Epidermal melanocyte (primary cell): ENCODE data around the gene GRIN2C.
A peak's percentile ranks its signal among the peaks of the same experiment; 100 is the strongest.

Experiments
- DNase-seq: peaks from one replicate; pipeline ENCODE4 v3.0.0; 2011; ENCODE audit warnings: low spot score; ENCODE audit not compliant: insufficient read length

Gene GRIN2C

DNA sequence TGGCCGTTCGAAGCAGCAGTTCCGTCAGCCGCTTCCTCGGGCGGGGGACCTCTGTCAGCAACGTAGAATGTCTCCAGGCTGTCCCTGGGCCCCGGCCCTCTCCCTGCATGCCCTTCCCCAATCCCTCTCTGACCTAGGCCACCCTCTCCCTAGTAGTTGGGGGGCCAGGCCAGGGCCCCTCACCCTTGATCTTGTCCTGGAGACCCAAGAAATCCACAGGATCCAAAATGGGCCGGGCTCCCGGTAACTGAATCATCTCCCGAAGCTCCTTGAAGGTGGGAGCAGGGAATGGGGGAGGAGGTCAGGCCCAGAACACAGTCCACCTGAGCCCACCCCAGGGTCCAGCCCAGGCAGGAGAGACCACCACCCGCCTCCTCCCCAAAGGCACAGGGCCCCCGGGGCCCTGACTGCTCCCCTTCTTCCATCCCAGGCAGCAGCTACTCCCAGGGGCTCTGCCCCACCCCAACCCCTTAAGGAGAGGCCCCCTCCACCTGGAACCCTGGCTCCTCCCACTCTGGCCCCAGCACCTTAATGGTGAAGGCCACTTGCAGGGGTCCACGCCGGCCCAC, 4.7 kb upstream of the GRIN2C start:
- DNase-seq: no peak

DNA sequence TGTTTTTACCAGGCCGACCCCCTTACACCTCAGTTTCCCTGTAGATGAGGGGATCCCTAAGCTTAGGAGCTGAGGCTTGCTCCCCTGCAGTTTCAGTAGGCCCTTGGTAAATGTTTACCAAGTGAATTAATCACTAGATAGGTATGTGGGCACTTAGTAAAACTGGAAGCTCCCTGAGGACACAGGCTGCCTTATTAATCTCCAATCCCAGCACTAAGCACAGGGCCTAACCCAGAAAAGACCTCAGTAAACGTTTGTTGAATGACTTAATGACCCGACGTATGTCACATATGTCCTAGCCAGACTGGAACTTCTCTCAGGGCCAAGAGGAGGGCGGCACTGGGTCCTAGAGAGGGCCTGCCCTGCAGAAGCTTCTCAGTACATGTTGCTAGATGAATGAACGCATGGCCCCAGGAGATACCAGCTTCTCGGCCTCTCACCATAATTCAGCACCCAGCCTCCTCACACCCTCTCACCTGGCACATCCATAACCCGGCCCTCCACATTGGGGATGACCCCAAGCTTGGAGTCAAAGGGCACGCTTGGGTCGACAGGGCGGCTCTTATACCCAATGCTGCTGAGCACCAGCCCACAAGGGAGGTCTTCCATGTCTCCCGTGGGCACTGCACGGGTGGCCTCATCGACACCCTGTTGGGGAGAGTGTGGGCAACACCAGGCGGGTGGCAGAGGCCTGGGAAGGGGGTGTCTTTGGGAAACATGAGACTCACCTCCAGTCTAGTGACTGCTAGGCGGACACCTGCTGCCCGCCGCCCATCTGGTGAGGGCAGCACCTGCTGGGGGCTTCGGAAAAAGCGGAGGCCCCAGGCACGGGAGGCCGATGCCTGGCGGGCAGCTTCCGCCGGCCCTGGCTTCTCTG, 4.0 kb upstream of the GRIN2C start:
- DNase-seq: no peak

DNA sequence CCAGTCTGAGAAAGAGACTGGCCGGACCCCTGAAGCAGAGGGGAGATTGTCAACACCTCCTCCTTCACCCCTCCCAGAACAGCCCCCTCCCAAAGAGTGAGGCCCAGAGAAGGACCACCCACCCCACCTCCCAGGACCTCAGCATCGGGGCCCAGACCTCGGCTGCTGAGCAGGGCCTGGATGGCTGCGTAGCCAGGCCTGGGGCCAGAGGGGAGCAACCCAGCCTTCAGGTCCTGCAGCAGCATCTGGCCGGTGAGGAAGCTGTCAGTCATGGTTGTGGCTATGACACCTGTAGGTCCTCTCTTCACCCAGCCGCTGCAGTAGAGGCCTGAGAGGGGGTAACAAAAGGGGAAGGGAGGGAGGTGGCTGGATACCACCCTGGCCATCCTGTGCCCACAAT, 3.2 kb upstream of the GRIN2C start:
- DNase-seq: no peak

DNA sequence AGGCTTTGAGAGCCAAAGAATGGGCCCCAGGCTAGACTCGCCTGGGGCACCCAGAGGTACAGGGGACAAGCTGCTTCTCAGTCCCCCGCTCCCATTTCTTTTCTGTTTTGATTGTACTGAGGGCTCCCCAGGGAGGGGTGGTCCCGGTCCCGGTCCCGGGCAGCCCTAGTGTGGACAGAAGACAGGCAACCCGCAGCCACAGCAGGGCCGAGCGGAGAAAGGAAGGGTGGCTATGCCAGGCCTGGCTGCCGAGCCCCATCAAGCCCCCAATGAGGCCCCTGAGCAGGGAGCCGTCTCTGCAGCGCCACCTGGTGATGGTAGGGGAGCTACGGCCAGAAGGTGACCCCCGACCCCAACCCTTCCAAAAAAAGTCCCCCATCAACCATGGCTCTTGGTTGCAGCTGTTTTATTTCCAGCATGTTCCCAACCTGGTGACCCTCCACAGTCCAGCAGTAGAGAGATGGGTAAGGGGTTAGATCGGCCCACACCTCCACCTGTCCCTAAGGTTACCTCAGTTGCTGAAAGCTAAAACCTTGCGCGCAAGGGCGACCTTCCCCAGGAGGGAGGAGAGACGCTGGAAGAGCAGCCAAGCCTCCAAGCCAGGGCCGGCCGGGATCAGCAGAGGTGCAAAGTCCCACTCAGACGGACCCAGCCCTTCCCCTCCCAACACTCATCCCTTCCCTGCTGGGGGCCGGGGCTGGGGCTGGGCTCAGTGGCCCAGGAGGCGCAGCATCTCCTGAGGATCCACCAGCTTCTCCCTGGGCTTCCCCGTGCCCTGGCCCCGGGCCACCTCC, 2.6 kb upstream of the GRIN2C start:
- DNase-seq: peak; percentile 79

DNA sequence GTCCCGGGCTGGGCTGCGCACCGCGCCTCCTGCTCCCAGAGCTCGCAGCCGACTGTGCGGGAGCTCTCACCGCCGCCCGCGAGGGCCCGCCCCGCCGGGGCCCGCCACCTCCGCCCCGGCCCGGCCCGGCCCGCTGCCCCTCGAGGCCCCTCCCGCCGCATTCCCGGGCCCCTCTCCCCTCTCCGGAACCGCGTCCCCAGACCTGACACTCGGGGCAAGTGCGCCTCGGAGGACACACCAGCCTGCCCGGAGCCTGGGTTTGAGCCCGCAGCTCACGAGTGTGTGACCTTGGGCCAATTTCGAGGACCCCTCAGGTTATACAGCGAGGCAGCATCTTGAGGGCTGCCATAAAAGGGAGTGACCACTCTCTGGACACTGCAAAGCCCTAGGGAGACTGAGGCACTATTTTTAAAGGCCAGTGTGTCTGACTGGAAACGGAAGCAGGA, 2.0 kb upstream of the GRIN2C start:
- DNase-seq: no peak

DNA sequence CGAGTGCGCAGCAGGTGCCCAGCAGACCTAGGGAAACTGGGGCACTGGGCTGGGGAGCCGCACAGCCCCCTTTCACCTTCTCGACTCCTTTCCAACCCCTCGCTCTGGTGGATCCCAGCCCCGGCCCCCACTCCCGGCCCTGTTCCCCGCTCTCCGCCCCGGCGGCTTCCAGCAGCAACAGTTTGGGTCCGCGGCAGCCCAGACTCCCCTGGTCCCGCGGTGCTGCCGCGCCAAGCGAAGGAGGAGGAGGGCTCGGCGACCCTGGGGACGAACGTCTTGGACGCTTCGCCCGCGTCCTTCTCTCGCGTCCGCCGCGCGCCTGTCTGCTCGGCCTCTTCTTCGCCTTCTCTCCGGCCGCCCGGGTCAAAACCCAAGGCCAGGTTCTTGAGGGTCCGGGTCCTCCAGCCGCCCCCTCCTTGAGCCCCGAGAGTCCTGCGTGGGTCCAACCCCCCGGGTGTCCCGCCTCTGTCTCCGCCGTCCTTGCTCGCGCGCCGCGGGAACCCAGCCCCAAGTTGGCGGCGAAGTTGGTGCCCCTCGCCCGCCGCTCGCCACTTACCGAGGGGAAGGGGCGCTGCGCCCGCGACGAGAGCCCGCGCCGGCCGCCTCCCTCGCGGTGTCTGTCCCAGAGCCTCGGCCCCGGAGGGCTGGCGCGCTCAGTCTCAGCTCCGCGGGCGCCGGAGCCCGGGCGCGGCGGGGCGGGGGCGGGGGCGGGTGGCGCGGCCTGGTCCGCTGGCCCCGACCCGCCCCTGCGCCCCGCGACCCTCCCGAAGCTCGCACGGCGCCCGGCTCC, 1.4 kb upstream of the GRIN2C start:
- no peak for DNase-seq

DNA sequence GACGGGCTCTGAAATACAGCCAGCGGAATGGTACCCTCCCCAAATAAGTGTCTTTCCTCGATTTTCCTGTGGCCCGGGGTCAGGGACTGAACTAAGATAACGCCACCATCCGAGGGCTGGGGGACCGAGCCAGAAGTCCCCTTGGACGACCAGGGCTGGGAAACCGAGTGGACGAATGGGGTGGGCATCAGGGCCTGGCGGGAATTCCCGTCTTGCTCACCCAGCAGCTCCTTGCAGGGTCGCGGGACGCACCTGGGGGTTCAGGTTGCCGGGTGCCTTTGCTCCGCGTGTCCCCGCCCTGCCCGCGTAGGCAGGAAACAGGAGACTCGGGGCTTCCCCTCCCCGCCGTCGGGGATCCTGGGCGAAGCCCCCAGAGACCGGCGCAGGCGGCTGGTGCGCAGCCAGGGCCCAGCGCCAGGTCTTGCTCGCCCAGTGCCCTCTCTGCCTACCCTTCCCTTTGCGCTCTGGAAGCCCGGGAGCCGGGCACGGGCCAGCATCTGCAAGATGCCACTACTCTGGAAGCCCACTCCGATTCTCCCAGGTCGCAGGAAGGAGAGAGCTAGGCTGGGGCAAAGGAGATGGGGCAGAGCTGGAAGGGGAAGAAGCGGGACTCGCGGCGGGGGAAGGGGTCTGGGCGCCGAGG, 665 bp upstream of the GRIN2C start:
- DNase-seq: no peak

DNA sequence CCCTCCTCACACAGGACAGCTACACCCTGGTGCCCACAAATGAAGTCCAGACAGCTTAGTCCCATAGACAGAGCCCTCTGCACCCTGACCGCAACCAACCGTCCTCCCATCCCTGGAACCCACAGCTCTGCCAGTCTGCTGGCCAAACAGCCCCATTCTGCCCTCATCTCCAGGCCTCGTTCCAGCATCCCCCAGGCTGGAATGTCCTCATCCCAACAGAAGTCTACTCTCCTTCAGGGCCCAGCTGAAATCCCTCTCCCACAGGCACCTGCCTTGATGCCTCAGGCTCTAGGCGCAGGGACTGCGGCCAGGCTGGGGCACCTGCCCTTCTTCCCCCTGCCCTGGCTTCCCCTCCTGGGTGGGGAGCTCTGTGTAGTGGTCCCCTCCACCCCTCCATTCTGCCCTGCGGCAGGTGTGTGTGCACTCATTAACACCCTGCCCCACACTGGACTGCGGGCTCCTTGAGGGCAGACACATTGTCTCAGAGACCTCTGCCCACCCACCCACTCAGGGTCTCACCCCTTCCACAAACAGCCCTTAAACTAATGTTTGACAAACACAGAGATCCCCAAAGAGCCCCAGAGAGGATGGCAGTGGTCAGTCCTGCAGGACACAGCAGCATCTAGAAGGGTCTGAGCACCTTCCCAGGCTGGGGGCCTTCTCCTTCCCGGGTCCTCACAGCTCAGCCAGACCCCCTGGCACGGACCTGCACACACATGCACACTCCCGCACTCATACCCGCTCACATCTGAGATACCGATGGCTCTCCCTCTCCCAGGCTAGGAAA, 820 bp downstream of the GRIN2C start:
- DNase-seq: no peak

DNA sequence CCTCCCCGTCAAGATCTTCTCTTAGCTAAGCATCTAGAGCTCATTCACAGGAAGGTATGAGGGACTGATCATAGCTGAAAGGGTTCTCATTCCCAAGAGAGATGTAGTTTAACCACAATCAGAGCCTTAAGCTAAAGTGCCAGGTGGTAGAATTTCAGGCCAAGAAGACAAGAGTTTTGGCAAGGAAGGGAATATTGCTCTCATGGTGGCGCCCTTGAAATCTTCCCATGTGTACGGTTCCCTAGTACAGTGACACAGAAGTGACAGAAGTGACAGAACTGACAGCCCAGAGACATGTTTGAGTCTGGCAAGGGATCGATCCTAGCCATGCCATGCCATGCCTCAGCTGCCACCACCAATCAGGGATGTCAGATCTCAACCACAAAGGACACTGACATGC, 2.5 kb downstream of the GRIN2C start:
- DNase-seq: no peak

DNA sequence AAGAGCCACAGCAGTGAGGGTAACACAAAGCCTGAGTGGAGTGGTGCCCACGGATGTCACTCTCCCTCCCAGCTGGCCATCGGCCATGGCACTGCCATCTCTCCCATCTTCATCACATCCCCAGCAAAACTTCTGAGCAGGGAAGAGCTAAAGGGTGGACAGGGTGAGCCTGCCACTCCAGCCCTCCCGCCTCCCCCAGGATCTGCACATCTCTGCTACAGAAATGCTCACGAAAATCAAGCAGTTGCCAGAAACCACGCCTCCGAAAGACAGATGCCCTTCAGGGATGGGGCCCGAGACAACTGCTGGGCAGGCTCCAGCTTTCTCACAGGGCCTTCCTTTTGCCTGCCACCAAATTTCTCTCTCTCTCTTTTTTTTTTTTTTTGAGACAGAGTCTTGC, 3.6 kb downstream of the GRIN2C start:
- DNase-seq: no peak

DNA sequence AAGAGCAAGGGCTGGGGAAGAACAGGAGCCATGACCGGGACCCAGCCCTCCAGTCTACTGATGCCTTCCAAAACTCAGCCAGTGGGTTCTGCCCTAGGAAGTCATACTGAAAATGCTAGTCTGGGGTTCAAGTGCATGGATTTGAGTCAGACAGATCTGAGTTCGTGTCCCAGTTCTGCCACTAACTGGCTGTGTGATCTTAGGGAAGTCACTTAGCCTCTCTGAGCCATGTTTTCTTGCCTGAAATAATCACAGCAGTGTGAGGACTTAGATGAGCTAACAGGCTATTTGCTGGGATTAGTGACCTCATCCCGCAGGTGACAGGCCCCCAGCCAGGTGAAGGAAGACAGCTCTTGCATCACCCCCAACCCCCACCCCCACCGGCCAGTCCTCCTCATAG, 4.4 kb downstream of the GRIN2C start:
- DNase-seq: no peak

DNA sequence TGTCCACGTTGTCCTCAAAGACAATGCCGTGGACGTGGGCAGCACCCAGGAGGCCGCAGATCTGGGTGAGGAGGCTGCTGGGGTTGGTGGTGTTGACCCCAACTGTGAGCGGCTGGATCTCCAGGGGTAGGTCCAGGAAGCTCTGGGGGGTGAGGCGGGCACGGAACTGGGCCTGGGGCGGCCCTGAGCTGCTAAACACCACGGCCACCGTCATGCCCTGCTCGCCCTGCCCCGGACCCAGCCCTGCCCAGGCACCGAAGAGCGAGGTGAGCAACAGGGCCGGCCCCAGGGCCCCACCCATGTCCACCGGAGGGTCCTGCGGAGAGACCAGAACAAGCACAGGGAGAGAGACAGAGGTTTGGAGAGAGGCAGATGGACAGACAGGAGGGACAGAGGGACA, 4.9 kb downstream of the GRIN2C start:
- DNase-seq: no peak

DNA sequence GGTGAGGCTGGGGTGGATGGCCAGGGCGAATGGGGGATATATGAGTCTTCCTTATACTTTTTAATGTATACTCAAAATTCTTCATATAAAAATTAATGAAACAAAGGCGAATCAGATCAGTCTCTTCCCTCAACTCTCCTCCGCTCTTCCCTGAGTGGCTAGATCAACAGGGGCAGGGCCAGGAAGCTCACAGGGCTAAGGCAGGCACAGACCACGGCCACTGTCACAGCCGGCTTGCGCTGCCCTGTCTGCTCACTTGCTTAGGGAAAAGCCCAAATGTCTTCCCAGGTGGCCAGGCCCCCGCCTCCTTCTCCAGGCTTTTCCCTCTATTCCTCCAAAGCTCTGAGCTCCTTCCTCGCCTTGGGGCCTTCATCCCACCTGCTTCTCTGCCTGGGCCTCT, 6.0 kb downstream of the GRIN2C start:
- no peak for DNase-seq

DNA sequence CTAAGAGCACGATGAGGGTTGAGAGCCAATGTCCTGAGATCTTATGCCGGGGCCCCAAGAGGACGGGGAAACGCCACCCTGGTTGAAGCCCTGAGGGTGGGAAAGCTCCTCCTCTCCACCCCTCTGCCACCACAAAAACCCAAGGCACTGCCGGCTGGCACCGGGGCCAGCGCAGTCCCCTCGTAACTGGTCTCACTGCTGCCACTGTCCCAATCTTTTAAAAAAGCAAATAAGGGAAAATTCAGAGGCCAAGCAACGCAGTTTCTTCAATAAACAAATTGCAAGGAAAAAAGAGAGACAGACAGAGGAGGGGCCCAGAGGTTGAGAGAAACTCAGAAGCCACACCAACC, 6.7 kb downstream of the GRIN2C start:
- no peak for DNase-seq

DNA sequence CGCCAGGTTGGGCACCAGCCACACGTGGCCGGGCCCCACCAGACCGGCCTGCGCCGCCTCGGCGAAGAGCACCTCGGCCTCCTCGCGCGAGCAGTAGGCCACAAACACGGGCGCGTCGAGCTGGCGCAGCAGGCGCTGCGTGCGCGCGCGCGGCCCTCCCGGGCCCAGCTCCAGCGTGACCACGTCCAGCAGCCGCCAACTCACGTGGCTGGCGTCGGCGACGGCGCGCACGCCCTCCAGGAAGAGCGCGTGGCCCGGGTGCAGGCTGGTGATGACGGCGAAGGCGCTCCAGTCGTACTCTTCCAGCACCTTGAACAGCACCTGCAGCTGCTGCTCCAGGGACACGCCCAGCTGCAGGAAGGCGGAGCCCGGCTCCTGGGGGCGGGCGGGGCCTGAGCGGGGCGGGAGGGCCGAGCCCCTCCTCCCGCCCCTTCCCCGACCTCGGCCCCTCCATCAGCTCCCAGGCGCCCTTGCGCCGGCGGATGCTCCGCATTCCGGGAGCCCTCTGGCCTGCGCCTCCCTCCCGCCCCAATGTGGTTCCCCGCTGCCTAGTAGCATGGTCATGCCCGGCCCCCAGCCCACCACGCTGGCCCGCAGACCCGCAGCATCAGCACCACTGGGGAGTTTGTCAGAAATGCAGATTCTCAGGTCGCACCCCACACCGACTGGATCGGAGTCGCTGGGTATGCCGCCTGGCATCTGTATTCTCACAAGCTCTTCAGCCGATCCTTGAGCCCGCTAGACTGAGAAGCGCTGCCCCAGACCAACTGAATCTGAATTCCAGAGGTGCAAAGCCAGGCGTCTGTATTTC, 7.2 kb downstream of the GRIN2C start:
- DNase-seq: no peak

DNA sequence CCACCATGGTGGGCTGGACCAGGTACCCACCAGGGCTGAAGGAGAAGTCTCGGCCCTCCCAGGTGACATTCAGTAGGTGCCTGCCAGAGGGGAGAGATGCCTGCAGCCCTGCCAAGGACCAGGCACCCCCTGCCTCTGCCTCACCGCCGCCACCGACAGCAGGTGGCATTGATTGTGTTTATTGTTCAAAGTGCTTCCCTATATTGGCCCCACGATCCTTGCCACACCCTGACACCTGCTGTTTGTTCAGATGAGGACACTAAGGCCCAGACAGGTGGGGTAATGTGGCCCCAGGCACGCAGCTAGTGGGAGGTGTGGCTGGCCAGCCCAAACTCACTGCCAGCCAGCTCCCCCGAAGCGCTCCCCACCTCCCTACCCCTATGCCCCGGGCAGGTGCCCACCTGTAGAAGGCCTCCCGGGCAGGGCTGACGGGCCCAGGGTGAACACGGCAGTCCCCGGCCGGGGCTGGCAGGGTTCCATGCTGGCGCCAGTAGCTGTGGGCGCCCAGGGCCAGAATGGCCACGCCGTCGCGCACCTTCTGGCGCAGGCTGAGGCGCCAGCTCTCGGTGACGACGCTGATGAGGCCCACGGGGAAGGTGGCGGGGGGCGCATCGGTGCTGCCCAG, 8.0 kb downstream of the GRIN2C start:
- no peak for DNase-seq

DNA sequence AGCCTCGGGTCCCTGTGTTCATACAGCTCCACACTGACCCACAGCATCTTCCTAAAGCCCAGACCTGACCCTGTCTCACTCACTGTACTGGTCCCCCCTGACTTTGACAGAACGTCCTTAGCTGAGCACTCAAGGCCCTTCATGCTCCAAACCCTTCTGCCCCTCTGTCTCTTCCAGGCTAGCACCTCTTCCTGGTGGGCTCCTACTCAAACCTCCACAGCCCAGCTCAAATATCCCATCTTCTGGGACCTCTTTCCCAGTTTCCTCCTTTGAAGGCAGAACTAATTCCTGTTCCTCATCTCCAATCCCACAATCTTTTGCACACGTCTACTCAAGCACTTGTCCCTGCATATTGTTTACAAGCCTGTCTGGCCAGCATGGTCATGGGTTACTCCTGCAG, 8.8 kb downstream of the GRIN2C start:
- no peak for DNase-seq

DNA sequence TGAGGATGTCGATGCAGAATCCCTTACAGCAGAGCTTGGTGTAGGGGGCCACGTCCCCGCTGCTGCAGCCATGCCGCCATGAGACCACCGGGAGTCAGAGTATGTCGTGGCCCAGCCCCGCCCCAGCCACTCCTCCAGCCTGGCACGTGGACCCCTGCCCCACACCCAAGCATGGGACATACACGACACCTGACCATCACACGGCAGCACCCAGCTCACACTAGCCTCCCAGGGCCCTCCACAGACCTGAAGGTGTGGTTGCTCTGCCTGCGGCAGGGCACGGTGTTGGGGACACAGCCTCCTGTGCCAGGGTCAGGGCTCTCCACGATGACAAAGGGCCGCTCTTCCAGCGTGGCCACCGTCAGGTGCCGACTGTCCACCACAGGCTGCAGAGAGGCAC, 9.4 kb downstream of the GRIN2C start:
- DNase-seq: no peak
